Glutamatergic neuron (in vitro differentiated cells): ENCODE measurements around the gene OR51B4. TPM values are rescaled to one million over a fixed set of nuclear protein-coding genes. Genes with fewer than 3 reads are reported as not detected.

ENCODE experiments used
- DNase-seq: peaks from one replicate; pipeline ENCODE4 v3.0.0; 2022
- H3K27ac Mint-ChIP-seq: one replicate; pipeline ENCODE4 v1.8.0; 2020; ENCODE audit warnings: mild to moderate bottlenecking, mixed read lengths, inconsistent platforms; ENCODE audit not compliant: unreplicated experiment
- H3K27me3 Mint-ChIP-seq: one replicate; pipeline ENCODE4 v1.8.0; 2020; ENCODE audit warnings: mild to moderate bottlenecking, moderate library complexity, mixed read lengths, inconsistent platforms; ENCODE audit not compliant: unreplicated experiment
- H3K36me3 Mint-ChIP-seq: one replicate; pipeline ENCODE4 v1.8.0; 2020; ENCODE audit warnings: mild to moderate bottlenecking, mixed read lengths, inconsistent platforms; ENCODE audit not compliant: unreplicated experiment
- H3K4me1 Mint-ChIP-seq: one replicate; pipeline ENCODE4 v1.8.0; 2020; ENCODE audit warnings: mild to moderate bottlenecking, low read depth, mixed read lengths, inconsistent platforms; ENCODE audit not compliant: unreplicated experiment
- H3K4me3 Mint-ChIP-seq: one replicate; pipeline ENCODE4 v1.8.0; 2020; ENCODE audit warnings: mild to moderate bottlenecking, mixed read lengths, inconsistent platforms; ENCODE audit not compliant: unreplicated experiment
- H3K9me3 Mint-ChIP-seq: one replicate; pipeline ENCODE4 v1.8.0; 2020; ENCODE audit warnings: mild to moderate bottlenecking, moderate library complexity, mixed read lengths, inconsistent platforms; ENCODE audit not compliant: unreplicated experiment
- CTCF ChIP-seq: fragments of 200-600 bp; sonication (generic); IDR thresholded peaks from one replicate; pipeline ENCODE4 v1.5.0; 2021; ENCODE audit not compliant: partially characterized antibody, unreplicated experiment
- total RNA-seq: library from RNA; stranded (reverse); fragmentation: NEBNext Ultra II Directional; extraction: Animal tissue kit (Norgen Biotek cat#: 25700); gene quantifications from one replicate; pipeline ENCODE4 v1.2.1, GENCODE V29; 2021; ENCODE audit not compliant: unreplicated experiment

OR51B4 gene
- total RNA-seq, 1 donor from 2014 or later: not detected

- Mint-ChIP-seq H3K4me3 (no peak overlapping the region), H3K36me3 (no peaks in the 10 kb centered on the region), H3K27ac (no peak overlapping the region), H3K4me1 (peaks cover 4% of the 10 kb centered on the region), H3K27me3 (no peaks in the 10 kb centered on the region), H3K9me3 (peaks cover 4% of the 10 kb centered on the region)
- no peak for TF ChIP-seq CTCF
- DNase-seq: no peak
Observed at GRCh38 chr11:5284637-5285036, 17.1 kb downstream of the OR51B4 start.

- no peak for DNase-seq
- TF ChIP-seq CTCF: no peak
- H3K4me3 Mint-ChIP-seq: no peak overlapping the region
- no peak overlapping the region for H3K27ac Mint-ChIP-seq
- H3K27me3 Mint-ChIP-seq: no peaks in the 10 kb centered on the region
- H3K9me3 Mint-ChIP-seq: peaks cover 4% of the 10 kb centered on the region
- H3K36me3 Mint-ChIP-seq: no peaks in the 10 kb centered on the region
- H3K4me1 Mint-ChIP-seq: peaks cover 4% of the 10 kb centered on the region
Observed at GRCh38 chr11:5283882-5284281, 17.9 kb downstream of the OR51B4 start.

- Mint-ChIP-seq H3K4me1 (peaks cover 4% of the 10 kb centered on the region), H3K36me3 (no peaks in the 10 kb centered on the region), H3K27ac (no peak overlapping the region), H3K4me3 (no peak overlapping the region), H3K9me3 (peaks cover 4% of the 10 kb centered on the region), H3K27me3 (no peaks in the 10 kb centered on the region)
- TF ChIP-seq CTCF: no peak
- no peak for DNase-seq
Observed at GRCh38 chr11:5283086-5283485, 18.7 kb downstream of the OR51B4 start.

GRCh38 chr11:5282628-5283027 lies 19.1 kb downstream of the OR51B4 start:
- no peak overlapping the region for H3K4me3 Mint-ChIP-seq
- H3K27ac Mint-ChIP-seq: no peak overlapping the region
- H3K27me3 Mint-ChIP-seq: no peaks in the 10 kb centered on the region
- no peak for DNase-seq
- TF ChIP-seq CTCF: no peak
- H3K9me3 Mint-ChIP-seq: peaks cover 4% of the 10 kb centered on the region
- H3K4me1 Mint-ChIP-seq: peaks cover 4% of the 10 kb centered on the region
- H3K36me3 Mint-ChIP-seq: no peaks in the 10 kb centered on the region

GRCh38 chr11:5281596-5281995 lies 20.1 kb downstream of the OR51B4 start:
- no peaks in the 10 kb centered on the region for H3K27me3 Mint-ChIP-seq
- peaks cover 4% of the 10 kb centered on the region for H3K9me3 Mint-ChIP-seq

More at GRCh38 chr11:5281596-5281995, 20.1 kb downstream of the OR51B4 start:
- Mint-ChIP-seq H3K27ac (no peak overlapping the region), H3K4me3 (no peak overlapping the region), H3K36me3 (no peaks in the 10 kb centered on the region), H3K4me1 (peaks cover 4% of the 10 kb centered on the region)
- TF ChIP-seq CTCF: no peak
- DNase-seq: no peak
